TTC549 (cell line): ENCODE measurements around the gene PATL2.
"Not testable (repeated sequence)": the region's sequence is repeated elsewhere in the genome, so short reads cannot be mapped to it uniquely, and the experiment has no call there.

ENCODE experiments used
- FAIRE-seq: peaks from 2 replicates; lab custom pipeline; 2012; peaks lifted over from hg19 to GRCh38; lab: Jason Lieb, UNC

The PATL2 gene

GRCh38 chr15:44647036-44647435, 64.1 kb downstream of the PATL2 start:
- FAIRE-seq = no peak

- no peak for FAIRE-seq
Measured at GRCh38 chr15:44646460-44646859, 64.7 kb downstream of the PATL2 start.

DNA sequence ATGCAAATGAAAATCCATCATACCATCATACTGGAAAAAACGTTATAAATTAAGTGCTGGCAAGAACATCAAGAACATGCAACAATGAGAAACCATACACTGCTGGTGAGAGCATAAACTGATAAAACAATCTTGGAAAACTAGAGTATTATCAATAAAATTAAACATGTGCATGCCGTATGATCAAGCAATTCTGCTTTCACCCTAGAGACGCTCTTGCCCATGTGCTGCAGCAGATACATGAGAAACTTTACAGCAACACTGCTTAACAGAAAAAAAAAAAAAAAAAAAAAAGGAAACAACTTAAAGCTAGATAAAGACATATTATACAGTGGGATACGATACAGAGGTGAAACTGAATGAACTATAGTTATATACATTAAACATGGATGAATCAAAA, 69.5 kb downstream of the PATL2 start:
- FAIRE-seq = no peak

- peak; percentile 5 for FAIRE-seq
Measured at GRCh38 chr15:44636976-44637375, 74.1 kb downstream of the PATL2 start.

- no peak for FAIRE-seq
Measured at GRCh38 chr15:44633603-44634002, 77.5 kb downstream of the PATL2 start.

- FAIRE-seq = not testable (repeated sequence)
Measured at GRCh38 chr15:44625286-44625685, 85.8 kb downstream of the PATL2 start.

- no peak for FAIRE-seq
Measured at GRCh38 chr15:44623178-44623577, 87.9 kb downstream of the PATL2 start.

DNA sequence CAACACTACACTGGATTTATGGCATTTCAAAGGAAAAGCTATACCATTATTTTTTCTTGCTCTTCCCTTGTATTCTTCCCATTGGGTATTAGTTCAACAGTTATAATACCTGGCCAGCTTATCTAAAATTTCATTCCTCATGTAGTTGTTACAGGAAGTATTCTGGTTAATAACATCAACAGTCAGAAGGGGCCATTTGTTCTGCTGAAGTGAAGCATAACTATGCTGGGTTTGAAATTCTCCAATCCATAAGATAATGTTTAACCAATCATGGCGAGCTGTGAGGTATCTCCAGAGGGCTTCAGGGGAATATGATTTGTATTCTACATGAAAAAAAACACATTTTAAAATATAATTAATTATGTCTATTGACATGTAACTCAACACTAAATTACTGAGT, 91.0 kb downstream of the PATL2 start:
- FAIRE-seq = no peak

DNA sequence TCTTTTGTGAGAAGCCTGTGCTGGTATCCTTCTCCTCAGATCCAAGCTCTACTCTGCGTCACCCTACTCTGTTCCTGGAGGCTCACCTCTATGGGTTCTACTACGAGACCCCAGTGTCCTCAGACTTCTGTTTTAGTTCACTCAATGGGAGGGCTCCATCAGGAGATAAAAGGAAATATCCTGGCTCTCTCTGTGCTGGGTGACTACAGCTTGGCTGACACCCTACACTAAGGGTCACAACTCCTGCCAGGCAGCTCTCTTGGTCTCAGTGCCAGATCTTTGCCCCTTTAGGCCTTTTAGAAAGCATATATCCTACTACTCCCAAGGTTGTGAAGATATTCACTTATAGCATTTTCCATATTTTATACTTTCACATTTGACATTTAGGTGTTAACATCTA, 94.1 kb downstream of the PATL2 start:
- no peak for FAIRE-seq
